GM21526 (cell line): ENCODE results near the gene TBCK.
"Not testable (repeated sequence)": the region's sequence is repeated elsewhere in the genome, so short reads cannot be mapped to it uniquely, and the experiment has no call there.

Source experiments
- ATAC-seq: cut with Tn5 transposase; IDR thresholded peaks from one replicate; pipeline ENCODE4 v1.9.1; 2021; ENCODE audit warnings: moderate library complexity; ENCODE audit not compliant: unreplicated experiment, low FRiP score

TBCK gene

GRCh38 chr4:106245176-106245575 lies 70.8 kb downstream of the TBCK start:
- no peak for ATAC-seq

GRCh38 chr4:106240699-106241098 lies 75.3 kb downstream of the TBCK start:
- no peak for ATAC-seq

DNA sequence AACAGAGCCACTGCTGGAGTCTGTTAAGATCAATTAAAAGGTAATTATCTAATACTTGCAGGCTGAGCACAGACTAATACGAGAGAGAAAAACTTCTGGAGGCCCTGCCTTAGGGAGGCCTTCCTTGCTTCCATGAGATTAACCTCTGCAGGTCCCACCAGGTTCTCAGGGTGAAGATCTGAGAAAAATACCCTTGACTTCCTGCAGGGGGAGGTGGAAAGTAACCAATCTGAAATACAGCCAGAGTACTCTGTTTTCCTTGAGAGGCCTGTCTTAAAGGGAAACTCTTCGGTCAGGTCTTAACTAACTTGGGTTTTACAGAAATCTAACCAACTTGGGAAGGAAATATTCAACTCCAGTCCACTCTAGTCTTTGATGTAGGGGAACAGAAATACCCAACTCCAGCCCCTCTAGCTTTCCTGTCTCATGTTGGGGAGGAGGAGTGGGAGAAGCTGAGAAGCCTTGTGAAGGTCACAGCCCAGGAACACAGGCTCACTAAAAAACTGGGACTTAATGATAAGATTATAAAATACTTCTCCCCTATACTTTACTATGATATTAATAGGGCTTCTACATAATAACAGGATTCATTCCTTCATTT lies 77.1 kb downstream of the TBCK start:
- peak; percentile 79 for ATAC-seq

DNA sequence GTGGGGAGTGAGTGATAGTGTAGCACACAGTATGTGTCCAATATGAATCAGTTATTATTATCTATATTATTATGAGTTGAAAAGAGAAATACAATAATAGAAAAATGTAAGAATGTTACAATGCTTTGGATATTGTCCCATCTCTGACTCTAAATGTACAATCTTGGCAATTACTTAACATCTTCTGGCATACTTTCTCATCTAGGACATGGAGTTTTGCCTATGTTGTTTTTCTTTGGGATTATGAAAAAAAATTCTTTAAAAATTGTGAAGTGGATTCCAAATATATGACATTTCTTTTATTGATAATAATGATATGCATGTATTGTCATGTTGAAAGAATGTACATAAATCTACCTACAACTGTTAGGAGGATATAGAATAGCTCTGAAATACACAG lies 84.1 kb downstream of the TBCK start:
- ATAC-seq = no peak

DNA sequence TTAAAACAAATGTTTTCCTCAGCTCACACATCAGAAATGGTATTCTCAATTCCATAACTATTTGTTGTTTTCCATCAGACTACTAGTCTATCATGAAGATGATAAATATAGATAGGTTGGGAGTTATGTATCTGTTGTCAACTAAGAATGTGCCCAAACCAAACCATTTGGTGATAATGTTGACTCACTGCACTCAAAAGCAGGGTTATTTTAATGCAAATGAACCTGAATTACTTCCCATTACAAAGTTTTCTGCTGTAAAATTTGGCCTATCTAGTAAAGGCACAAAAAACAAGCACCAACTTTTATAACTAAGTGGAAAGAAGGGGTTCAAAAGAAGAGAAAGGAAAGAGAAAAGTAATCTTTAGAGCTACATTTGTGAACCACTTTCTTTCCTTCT lies 93.5 kb downstream of the TBCK start:
- no peak for ATAC-seq

- ATAC-seq = not testable (repeated sequence)
Measured at GRCh38 chr4:106213291-106213690, 102.7 kb downstream of the TBCK start.

DNA sequence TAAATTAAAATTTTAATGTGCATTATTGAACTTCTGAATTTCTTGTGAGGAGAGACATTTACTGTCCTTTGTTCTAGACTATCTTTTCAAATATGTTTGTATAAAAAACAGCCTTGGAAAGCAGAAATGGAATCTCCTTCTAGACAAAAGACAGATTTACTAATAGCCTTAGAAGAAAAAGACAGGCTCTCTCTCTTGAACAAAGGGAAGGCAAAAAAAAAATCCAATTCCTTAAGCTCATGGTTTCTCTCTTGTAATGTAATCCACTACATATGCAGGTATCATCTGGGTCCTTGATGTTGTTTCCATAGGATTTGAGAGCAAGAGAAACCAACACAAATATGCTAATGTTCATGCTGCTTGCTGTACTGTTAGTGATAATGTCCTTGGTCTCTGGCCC lies 106.0 kb downstream of the TBCK start:
- no peak for ATAC-seq

GRCh38 chr4:106208481-106209460 lies 107.2 kb downstream of the TBCK start:
- no peak for ATAC-seq

GRCh38 chr4:106201373-106201772 lies 114.6 kb downstream of the TBCK start:
- ATAC-seq = no peak

- ATAC-seq = no peak
Measured at GRCh38 chr4:106195435-106195950, 120.5 kb downstream of the TBCK start.

DNA sequence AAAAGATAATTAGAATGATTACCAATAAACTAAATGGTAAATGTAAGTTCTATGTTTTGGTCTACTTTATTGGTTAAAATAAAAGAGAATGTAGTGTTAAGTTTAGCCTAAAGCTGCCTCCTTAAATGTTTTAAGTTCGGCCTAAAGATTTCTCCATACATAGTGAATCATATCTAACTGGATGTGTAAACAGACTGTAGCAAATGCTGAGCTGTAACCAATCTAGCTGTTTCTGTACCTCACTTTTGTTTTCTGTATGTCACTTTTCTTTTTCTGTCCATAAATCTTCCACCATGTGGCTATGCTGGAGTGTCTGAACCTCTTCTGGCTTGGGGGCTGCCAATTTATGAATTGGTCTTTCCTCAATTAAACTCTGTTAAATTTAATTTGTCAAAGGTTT lies 121.2 kb downstream of the TBCK start:
- ATAC-seq = no peak

GRCh38 chr4:106192131-106192530 lies 123.9 kb downstream of the TBCK start:
- ATAC-seq = no peak

- no peak for ATAC-seq
Measured at GRCh38 chr4:106186201-106186600, 129.8 kb downstream of the TBCK start.

- ATAC-seq = no peak
Measured at GRCh38 chr4:106183551-106183950, 132.5 kb downstream of the TBCK start.

DNA sequence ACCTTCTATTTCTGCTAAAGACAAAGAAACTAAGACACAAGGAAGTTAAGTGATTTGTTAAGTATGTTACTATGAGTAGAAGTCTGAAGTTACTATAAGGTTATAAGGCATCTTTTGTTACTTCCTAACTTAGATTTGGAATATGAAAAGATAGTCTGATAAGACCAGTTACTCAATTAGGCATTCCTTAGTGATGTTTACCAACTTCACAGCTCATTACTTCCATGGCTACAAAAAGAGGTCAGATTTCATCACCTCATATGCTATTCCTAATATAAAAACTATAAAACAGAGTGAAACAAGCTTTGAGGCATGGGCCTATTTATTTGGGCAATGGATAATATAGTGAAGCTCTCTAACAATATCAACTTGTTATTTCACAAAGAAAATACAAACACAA lies 143.1 kb downstream of the TBCK start:
- no peak for ATAC-seq

DNA sequence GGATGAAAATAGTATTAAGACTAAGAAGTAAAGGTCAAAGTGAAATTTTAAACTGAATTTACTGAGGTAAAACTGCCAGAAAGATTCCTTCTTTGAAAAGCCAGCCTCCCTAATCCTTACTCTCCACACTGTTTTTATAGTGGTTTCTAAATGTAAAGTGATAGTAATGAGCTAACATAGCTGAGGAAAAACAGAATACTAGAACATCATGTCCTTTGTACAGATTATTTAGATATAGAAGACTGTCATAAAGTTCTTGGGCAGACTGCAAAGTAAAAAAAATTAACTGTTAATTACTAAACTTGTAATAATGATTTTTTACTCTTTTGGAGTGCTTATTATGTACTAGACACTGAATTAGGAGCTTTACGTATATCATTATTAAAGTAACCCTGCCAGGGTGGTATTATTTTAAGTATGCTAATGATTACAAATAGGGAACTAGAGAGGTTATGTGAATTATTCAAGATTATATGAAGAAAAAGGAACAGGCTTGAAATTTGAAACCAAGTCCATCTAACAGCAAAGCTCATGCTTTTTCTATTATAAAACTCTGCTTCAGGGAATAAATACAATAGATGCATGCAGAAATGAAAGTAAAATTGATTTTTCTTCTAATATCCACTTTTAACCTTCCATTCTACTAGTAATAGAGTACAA lies 150.5 kb downstream of the TBCK start:
- ATAC-seq = no peak

DNA sequence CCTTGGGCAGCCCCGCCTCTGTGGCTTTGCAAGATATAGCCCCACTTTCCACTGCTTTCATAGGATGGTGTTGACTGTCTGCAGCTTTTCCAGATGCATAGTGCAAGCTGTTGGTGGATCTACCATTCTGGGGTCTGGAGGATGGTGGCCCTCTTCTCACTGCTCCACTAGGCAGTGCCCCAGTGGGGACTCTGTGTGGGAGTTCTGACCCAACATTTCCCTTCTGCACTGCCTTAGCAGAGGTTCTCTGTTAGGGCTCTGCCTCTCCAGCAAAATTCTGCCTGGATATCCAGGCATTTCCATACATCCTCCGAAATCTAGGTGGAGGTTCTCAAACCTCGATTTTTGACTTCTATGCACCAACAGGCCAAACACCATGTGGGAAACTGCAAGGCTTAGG lies 153.7 kb downstream of the TBCK start:
- ATAC-seq = no peak

GRCh38 chr4:106160560-106160959 lies 155.4 kb downstream of the TBCK start:
- no peak for ATAC-seq

DNA sequence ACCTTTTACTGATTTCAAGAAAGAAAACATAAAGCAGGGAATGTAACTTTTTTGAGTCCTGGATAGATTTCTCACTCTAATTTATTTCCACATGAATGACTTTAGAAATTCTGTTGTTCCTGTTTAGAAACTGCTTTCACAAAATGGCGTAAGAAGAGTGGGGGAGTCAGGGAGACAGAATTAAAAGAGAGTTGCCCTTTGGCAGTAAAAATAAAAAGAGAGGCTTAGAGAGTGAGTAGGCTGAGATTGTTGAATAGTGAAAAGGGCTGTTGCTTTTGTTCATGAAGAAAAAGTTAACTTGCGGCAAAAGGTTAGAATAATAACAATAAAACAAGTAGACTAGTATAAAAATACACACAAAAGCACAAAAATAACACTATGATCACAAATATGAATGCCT lies 166.1 kb downstream of the TBCK start:
- ATAC-seq = no peak

GRCh38 chr4:106149026-106149425 lies 167.0 kb downstream of the TBCK start:
- ATAC-seq = no peak

DNA sequence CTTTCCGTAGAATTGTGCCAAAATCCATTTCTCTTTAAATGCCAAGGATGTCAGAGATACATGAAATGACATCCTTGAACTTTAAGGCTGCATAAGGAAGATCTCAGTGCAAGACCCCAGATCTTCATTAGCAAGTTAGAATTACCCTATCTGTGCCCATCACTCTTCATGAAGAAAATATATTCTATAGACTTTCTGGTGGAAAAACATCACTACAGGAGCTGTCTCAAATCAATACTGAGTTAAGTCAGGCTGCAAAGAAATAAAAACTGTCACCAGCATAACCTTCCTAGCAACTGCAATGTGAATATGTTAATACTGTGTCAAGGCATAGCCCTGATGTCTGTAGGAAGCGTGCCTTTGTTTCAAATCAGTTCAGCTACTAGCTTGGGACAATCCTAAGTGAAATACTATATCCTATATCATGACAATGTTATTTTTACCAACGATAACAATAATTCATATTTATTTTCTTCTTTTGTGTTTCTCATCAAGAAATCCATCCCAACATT lies 173.3 kb downstream of the TBCK start:
- no peak for ATAC-seq
